ENCODE data around the gene CIAO2B.
"Not testable (repeated sequence)": the region's sequence is repeated elsewhere in the genome, so short reads cannot be mapped to it uniquely, and the experiment has no call there.

CIAO2B gene

GRCh38 chr16:66934138-66934838 is at the start of gene CIAO2B:
Gene CIAO2B (minus strand): TSS chr16:66934402. CDS start chr16:66934364, 38 bp downstream.
- peak; percentile 86 for ATAC-seq

GRCh38 chr16:66983033-66983432 is 48.8 kb upstream of the CIAO2B start:
- no peak for ATAC-seq

- ATAC-seq, result no peak
Observed at GRCh38 chr16:66979011-66979717, 45.0 kb upstream of the CIAO2B start.

DNA sequence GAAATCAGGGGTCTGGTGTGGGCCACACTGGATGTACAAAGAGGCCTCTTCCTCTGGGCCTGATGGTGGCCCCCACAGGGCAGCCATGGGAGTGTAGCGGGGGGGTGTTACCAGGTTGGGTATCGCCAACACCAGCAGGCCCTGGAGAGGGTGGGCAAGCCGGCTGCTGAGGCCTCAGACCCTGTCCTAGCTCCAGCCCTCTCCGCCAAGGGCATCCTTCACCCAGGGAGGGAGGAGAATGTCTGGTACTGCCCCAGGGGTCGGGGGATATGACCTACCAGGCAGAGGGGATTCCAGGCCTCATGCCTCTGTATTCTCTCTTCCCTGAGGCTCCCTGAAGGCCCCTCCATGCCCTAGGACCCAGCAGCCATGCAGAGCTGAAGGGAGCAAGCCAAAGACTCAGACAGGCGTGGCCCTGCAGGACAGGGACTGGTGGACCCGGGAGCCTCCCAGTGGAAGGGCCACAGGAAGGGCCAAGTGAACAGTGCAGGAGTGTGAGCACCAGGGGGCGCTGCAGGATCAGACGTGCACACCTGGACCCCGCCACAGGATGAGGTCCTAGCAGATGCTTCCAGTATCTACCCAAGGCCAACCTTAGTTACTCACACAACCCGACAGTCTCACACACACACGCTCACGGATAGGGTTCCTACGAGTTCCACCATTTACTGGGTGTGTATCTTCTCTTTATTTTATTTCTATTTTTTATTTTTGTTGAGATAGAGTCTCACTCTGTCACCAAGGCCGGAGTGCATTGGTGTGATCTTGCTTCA is 43.3 kb upstream of the CIAO2B start:
- ATAC-seq, result peak; percentile 98 to 99

- no peak for ATAC-seq
Observed at GRCh38 chr16:66976746-66977145, 42.5 kb upstream of the CIAO2B start.

GRCh38 chr16:66975302-66975893 is 41.2 kb upstream of the CIAO2B start:
- no peak for ATAC-seq

- not testable (repeated sequence) for ATAC-seq
Observed at GRCh38 chr16:66974932-66975246, 40.7 kb upstream of the CIAO2B start.

GRCh38 chr16:66974156-66974931 is 40.1 kb upstream of the CIAO2B start:
- ATAC-seq, result not testable (repeated sequence)

DNA sequence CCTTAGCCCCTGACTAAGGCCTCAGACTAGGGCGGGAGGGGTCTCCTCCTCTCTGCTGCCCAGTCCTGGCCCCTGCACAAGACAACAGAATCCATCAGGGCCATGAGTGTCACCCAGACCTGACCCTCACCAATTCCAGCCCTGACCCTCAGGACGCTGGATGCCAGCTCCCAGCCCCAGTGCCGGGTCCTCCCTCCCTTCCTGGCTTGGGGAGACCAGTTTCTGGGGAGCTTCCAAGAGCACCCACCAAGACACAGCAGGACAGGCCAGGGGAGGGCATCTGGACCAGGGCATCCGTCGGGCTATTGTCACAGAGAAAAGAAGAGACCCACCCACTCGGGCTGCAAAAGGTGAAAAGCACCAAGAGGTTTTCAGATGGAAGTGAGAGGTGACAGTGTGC is 39.5 kb upstream of the CIAO2B start:
- ATAC-seq, result no peak

DNA sequence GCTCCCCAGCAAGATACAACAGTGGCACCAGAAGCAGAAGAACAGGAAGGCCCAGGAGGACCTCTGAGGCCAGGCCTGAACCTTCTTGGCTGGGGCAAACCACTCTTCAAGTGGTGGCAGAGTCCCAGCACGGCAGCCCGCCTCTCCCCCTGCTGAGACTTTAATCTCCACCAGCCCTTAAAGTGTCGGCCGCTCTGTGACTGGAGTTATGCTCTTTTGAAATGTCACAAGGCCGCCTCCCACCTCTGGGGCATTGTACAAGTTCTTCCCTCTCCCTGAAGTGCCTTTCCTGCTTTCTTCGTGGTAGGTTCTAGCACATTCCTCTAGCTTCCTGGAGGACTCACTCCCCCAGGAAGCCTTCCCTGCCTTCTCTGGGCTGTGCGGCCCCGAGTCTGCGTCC is 38.8 kb upstream of the CIAO2B start:
- ATAC-seq, result no peak

DNA sequence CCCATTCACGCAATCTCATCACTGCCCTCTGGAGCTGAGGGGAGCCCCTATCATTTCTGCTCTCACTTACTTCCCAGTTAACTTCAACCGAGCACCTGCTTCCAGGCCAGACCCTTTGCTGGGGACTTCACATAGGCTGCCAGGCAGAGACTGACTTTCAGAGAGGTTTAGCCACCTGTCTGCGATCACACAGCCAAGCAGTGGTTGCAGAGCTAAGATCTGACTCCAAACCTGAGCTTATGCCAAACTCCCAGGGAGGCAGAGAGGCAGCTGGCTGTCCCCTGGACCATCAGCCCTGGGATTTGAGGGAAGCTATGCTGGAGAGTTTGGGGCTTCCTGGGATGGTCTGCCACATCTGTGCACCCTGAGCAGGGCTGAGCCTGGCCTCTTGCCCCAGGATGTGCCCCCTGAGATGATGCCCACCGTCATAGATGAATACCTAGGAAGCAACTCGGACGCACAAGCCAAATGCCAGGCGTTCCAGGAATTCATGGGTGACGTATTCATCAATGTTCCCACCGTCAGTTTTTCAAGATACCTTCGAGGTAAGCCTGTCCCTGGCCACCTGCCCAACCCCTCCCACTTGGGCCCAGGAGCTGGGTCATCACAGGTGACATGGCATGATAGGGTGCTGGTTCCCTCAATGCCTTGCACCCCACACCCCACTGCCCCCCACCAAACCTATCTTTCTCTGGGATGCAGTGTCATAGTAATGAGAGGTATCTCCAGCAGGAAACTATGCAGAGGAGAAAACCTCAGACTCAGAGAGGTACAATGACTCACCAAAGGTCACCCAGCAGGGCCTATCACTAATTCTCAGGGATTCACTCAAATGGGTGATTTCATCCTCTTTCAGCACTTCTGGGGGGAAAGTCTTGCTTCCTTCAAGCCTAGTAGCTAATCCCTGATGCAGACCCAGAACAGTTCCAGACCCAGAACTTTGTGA is 36.8 kb upstream of the CIAO2B start:
- peak; percentile 58 to 66 for ATAC-seq

DNA sequence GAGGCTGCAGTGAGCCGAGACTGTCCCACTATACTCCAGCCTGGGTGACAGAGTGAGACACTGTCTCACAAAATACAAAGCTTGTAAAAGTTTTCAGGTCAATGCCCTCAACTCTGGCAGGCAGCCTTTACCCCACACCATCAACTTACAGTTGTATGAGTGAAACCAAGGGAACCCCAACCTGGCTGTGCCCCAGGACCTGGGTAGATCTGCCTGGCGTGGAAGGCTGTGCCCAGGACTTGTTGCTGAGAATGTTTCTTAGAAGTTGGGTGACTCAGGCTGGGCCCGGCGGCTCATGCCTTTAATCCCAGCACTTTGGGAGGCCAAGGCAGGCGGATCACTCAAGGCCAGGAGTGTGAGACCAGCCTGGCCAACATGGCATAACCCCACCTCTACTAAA is 34.6 kb upstream of the CIAO2B start:
- no peak for ATAC-seq

- no peak for ATAC-seq
Observed at GRCh38 chr16:66964049-66964448, 29.8 kb upstream of the CIAO2B start.

- ATAC-seq, result no peak
Observed at GRCh38 chr16:66961914-66962313, 27.7 kb upstream of the CIAO2B start.

- ATAC-seq, result peak; percentile 82 to 93
Observed at GRCh38 chr16:66961065-66961744, 27.0 kb upstream of the CIAO2B start, which contains the start of gene CES3. Gene CES3 (plus strand): TSS chr16:66961266. CDS start chr16:66961308, 42 bp downstream.

DNA sequence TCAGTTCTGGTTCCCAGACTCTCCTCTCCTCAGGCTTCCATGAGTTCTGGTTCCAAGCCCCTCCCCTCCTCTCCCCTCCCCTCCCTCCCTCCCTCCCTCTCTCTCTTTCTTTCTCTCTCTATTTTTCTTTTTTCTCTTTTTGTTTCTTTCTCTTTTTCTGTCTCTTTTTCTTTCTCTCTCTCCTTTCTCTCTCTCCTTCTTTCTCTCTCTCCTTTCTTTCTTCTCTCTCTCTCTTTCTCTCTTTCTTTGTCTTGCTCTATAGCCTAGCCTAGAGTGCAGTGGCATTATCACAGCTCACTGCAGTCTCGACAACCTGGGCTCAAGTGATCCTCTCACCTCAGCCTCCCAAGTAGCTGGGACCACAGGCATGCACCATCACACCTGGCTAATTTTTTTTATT is 26.1 kb upstream of the CIAO2B start:
- ATAC-seq, result no peak

- ATAC-seq, result no peak
Observed at GRCh38 chr16:66959704-66960161, 25.5 kb upstream of the CIAO2B start.

- no peak for ATAC-seq
Observed at GRCh38 chr16:66958857-66959703, 24.9 kb upstream of the CIAO2B start.

- not testable (repeated sequence) for ATAC-seq
Observed at GRCh38 chr16:66956154-66956457, 21.9 kb upstream of the CIAO2B start.

Measured in activated CD4-positive, CD25-positive, alpha-beta regulatory T cell treated with anti-CD3 and anti-CD28 coated beads, Interleukin-2, amount 50 U/mL, for 24 hours (primary cell).